ENCODE results near the gene KCNJ12.
A peak's percentile ranks its signal among the peaks of the same experiment; 100 is the strongest.
"Not testable (repeated sequence)": the region's sequence is repeated elsewhere in the genome, so short reads cannot be mapped to it uniquely, and the experiment has no call there.

Gene KCNJ12

DNA sequence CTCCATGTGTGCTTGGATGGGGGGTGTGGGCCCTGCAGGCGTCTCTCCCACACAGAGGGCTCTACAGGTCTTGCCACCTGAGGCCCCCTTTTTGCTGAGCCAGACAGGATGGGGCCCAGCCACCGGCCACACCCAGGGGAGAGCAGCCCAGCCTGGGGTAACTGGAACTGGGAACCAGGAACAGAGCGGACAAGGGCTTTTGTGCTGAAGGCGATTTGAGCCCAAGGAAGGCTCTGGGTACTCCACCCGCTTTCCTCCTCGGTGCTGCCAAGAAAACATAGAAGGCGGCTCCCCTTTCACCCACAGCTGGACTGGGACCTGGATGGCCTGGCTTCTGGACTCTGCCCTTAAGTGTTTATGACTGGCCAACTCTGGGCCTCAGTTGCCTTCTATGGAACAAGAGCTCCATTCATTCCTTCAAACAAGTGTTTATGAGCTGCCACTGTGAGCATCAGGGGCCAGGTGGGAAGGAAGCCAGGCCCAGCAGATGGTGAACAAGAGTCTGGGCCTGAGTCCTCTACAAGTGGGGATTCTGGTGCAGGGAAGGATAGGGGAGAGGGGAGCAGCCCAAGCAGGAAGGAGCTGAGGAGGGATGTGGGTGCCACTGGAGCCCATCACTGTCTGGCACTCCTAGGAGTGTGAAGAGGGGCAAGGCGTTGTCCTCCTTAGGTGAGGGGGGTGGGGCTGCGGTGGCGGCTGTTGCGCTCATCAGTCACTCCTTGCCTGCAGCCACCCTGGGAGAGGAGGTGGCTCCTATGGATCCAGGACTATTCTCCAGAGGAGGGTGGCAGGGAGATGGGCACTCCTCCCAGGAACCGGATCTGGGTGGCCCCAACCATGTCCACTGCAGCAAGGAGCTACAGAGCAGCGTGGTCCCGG is 46.4 kb downstream of the KCNJ12 start:
- DNase-seq (ENCODE audit: low read depth) = not testable (repeated sequence)

DNA sequence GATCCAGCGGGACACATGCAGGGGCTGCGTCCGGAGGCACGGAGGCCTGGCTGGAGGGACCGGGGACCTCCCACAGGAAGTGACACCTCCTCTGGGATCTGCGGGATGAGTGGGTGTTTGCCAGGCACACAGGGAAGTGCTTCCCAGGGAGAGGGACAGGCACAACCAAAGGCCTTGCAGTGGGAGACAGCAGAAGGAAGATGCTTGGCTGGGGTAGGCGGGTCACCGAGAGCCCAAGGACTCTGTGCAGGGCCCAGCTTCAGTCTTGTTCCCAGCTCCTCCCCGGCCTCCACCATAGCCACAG is 47.0 kb downstream of the KCNJ12 start:
- DNase-seq (ENCODE audit: low read depth) = peak; percentile 55

DNA sequence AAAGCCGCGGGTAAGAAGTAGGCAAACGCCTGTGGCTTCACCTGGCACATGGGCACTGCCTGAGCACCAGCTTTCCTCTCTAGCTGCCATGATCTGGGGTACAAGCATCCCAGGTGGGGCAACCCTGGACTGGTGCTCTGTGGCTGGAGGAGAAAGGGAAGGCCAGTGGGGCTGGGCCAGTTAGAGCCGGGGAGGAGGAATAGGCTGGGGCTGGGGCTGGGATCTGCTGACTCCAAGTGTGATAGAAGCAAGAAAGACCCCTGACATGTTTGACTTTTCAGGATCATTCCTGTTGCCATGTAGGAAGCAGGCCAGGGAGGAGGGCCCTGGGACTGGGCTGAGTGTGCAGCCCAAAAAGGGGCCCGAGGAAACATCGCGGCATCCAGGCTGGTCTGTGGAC is 48.5 kb downstream of the KCNJ12 start:
- not testable (repeated sequence) for DNase-seq (ENCODE audit: low read depth)

DNA sequence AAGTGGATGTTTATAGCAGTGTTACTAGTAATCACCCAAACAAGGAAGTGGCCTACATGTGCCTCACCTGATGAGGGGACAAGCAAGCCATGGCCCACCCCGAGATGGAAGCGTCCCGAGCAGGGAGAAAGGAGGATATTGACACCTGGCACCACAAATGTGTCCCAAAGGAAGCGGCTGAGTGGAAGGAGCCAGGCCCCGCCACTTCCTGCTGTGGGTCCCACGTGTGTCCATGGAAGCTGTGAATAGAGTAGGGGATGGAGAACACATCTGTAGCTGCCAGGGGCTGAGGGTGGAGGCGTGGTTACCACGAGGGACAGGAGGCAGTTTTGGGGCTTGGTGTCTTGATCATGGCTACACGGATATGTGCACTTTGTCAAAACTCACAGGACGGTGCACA is 49.2 kb downstream of the KCNJ12 start:
- DNase-seq (ENCODE audit: low read depth) = no peak

DNA sequence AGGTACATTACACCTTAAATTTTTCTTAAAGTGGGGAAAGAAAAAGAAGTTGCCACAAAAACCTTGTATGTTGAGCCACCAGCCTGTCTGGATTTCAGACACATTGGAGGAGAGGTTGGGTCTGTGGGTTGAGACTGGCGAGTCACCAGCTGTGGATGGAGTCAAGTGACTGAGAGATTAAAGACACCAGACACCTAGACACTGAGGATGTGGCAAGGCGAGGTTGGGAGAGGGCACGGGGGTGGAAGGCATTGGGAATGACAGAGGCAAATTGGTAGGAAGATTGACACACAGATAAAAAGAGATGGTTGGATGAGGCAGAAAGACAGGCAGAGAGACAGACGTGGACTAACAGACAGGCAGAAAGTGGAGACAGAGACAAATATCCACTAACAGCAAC is 49.6 kb downstream of the KCNJ12 start:
- DNase-seq (ENCODE audit: low read depth) = no peak

DNA sequence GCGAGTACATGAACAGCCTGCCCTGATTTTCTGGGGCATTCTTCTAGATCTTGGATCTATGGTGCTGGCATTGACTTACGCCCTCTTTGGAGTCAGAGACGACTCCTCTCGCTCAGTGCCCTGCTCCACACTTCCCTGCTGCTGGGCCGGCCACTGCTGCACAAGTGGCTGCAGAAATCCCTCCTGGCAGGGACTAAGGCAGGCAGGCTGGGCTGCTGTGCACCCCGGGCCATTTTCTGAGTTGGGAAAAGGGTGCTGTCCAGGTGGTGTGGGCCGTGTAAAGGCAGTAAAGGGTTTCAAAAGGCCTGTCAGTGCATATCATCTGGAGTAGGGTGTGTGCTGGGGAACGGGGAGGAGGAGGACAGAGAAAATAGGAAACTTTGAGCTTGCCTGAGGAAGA is 50.1 kb downstream of the KCNJ12 start:
- not testable (repeated sequence) for DNase-seq (ENCODE audit: low read depth)

DNA sequence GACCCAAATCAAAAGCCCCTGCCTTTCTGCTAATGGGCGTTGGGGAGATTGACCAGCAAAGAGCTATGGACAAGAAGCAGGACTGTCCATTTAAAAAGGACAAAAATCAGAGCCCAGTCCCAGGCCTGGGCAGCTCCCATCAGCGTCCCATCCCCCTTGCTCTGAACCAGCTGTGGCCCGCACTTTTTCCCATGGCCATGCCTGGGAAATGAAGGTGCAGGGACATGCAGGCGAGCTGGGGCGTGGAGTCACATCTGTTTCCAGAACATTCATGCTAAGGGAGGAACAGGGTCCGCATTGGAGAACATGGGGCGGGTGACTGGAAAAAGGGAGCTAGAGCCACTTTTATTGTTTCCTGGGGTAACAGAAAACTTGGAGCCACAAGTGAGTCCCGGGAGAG is 50.7 kb downstream of the KCNJ12 start:
- DNase-seq (ENCODE audit: low read depth) = not testable (repeated sequence)

DNA sequence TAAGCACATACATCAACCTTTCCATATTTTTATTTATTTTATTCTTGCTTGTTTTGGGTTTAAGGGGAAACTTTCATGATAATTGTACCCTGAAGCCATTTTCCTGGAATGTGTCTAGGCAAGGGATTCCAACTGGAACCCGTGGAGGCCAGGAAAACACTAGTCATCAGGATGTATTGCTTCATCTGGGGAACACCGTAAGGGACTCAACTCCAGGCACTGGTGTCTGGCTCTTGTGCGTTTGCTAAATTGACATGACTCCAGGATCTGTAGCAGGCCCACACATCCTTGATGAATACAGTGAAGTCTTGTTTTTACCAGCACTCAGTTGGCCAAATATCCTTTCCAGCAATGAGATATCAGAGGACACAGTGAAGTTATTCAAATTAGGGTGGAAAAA is 51.6 kb downstream of the KCNJ12 start:
- peak; percentile 19 for DNase-seq (ENCODE audit: low read depth)

DNA sequence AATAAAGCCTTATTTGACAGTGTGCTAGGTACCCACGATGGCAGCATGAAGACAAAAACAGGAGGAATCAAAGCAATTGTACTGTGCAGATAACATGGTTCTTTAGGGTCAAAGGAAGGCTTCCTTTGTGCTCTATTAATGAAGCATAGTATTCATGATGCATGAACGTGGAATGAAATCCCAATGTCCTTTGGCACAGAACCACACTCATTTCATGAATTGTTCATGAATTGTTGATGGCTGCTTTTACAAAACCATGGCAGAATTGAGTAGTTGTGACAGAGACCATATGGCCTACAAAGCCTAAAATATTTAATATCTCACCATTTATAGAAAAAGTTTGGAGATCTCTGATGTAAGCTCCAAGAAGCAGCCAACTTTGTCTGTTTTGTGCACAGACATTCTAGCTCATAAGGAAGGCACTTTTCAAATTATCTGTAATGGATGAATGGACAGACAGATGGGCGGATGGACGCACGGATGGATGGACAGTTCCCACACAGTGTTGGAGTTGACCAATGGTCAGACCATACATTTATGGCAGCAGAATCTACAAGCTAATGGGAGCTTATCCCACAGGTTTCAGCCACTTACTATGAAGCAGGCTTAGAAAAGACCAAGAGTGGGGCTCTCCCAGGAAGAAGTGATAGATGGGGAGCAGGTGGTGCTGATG is 52.7 kb downstream of the KCNJ12 start:
- peak; percentile 23 for DNase-seq (ENCODE audit: low read depth)

DNA sequence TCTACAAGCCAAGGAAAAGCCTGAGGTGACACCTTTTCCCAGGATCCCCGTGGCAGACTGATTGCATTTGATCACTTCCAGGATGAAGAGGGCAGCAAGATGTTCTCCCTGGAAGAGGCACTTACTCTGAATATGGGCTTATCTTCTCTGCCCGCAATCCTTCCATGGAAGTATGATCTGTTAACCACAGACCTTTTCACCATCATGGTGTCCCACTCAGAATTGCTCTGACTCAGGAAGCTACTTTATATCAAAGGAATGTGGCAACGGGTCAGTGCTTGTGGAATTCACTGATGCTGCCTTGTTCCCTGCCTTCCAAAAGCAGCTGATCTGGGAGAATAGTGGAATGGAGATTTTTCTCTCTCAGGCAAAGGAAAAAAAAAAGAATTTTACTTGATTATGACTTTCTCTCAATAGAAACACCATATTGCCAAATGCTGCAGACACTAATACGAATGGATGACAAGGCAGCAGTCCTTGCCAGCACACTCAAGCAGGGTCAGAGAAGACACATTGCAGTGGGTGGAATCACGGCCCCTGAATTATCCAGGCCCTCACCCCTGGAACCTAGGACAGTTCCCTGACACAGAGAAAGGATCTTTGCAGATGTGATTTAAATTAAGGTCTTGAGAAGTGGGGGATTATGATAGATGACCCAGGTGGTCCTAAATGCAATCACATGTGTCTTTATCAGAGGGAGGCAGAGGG is 53.9 kb downstream of the KCNJ12 start:
- peak; percentile 68 for DNase-seq (ENCODE audit: low read depth)

DNA sequence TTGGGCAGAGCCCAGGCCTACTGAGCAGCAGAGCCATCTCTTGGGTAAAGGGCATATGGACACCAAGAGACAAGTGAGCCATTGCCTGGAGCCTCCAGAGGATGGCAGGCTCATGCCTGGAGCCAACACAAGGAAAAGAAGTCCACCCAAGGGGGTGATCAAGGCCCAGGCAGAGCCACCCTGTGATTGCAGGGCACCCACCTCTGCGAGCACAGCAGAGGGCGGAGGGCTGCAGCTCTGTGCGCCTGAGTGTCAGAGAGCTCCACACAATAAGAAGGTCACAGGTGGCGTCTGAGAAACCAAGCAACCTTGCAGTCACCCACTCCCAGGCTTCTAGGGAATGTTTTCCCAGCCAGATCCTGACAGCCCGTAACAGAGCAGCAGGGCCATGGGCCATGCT is 57.8 kb downstream of the KCNJ12 start:
- not testable (repeated sequence) for DNase-seq (ENCODE audit: low read depth)

DNA sequence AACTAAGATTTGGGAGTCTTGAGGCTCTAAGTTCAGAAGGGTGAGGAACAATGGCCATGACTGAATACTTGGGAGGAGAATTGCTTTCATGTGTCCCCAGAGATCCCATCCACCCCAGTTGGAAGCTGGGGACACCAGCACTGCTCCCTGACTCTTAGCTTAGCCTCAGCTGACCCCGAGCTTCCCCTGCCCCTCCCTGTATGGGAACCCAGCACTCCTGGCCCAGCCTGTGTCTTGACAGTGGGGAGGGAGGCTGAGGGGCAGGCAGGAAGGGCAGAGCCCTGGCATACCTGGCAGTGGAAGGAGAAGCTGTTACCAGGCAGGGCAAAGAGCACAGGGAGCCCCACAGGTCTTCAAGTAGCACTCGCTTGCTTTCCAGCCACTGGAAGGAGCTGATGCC is 58.8 kb downstream of the KCNJ12 start:
- not testable (repeated sequence) for DNase-seq (ENCODE audit: low read depth)

DNA sequence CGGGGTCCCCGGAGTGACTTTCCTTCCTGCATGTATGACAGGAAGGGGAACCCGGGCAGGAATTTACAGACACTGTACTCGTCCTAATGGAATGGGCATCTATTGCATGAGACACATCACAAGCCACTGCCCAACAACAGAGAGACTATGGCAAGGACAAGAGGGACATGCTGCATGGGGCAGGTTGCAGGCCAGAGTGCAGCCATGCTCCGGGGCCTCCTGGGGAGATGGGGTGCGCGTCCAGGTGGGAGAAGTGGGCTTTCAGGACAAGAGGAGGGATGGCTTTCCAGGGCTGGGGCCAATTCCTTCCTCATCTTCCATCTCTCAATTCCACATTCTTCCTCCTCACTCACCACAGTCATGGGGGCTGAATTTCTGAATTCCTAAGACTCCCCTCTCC is 60.3 kb downstream of the KCNJ12 start:
- not testable (repeated sequence) for DNase-seq (ENCODE audit: low read depth)

DNA sequence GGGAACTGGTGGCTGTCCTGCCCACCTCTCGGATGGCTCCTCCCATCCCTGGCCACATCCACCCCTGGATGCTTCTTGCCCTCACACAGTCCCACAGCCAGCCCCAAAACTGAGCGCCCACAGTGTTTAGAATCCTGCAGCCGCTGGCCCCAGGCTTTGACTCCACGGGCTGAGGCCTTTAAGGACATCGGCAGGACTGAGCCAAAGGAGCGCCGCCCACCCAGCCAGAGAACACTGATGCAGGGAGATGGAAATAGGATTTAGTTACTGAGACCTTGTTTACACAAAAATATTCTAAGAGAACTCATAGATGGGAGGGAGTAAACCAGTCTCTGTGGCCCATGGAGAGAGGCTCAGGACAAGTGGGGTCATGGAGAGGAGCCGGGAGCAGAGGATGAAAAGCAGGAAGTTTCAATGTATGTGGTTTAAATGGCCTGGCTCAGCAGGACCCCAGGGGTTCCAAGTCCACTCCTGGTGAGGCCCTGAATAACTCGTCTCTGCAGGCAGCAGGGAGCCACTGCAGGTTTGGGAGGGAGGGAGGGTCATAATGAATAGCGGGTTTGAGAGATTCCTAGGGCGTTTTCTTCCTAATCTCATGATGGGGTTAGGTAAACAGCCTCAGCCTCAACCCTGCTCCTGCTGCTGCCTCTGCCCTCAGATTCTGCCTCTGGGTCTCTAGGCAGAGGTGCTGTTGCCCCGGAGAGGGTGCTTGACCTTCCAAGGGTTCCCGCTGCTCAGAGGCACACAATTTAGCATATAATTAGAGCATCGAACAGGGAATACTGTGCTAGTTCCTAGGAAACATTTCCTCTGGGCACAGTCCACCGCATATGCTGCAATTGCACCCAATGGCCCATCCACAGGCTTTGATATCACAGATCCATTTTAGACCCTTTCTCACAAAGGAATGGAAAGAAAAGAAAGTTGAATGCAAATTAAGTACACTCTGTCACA is 61.0 kb downstream of the KCNJ12 start:
- not testable (repeated sequence) for DNase-seq (ENCODE audit: low read depth)

DNA sequence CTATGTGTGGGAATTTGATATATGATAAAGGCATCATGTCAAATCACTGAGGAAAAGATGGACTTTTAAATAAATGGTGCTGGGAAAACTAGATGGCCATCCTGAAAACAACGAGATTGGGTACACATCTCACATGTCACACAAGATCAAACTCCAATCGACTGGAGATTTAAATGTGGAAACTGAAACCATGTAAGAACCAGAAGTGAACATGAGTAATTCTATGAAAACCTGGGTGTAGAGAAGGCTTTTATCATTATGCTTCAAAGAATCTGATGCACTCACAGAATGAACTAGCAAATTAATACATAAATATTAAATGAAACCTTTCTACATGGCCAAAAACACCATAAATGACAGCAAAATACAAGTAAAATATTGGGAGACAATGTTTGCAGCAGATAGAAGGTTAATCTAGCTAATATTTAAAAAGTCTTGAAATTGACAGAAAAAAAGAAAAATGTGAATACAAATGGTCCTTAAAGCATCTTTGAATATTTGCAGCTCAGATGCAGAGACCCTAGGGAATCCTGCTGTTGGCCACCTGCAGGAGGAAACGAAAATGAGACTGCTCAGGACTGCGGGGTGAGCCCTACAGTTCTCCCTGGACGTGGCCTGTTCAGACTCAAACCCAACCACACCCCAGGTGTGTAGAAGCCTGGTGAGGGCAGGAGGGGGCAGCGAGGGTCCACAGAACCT is 62.3 kb downstream of the KCNJ12 start:
- DNase-seq (ENCODE audit: low read depth) = not testable (repeated sequence)

DNA sequence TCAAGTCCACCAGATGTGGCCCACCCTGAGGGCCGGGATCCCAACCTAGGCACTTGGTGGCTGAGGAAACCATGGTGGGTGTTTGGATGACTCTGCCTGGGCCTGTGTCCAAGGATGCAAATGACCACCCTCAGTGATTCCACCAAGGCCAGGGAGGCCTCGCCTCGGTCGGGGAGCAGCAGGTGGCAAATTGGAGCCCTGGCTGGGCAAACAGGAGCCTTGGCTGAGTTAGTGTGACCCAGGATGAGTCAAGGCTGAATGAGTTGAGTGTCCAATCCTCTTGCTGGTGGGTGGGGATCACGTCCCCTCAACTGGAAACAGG is 62.8 kb downstream of the KCNJ12 start:
- not testable (repeated sequence) for DNase-seq (ENCODE audit: low read depth)

DNA sequence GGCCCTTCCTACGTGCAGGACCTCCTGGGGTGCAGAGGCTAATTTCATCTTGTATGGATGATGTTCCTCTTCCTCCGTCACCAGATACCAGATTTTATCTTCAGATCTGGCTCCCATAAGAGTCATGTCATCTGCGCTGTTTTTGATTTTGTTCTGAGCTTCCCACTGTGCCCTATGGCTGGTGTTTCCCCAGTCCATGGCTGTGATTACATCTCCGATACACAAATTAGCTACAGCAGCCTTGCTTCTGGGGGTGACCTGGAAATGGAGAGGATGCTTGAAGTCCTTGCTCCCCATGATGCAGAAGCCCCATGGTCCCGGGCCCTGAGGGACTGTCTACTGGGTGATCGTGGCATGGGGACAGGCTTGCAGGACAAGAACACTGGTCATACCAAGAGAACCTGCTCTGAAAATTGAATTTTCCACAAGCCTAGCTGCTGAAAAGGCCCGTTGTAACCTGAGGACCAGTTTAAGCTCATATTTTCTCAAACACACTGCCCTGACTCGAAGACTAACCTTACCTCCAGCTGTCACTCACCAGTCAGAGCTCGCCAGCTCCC is 69.0 kb downstream of the KCNJ12 start:
- DNase-seq (ENCODE audit: low read depth) = no peak

DNA sequence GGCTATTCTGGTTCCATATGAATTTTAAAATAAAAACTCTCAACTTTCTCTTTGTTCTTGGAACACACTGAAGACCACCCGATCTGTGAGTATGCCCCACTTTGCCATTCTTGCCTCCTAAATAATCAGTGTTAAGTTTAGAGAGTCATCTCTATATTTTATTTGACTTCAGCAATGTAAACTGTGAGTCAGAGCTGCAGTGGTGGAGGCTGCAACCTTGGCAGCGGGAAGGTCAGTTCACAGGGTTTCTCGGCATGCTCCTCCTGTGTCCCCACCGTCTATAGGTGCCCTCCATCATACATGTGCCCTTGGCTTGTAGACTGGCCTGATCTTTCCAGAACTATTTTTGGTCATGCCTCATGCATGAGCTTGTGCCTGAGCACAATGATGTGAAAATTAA is 71.4 kb downstream of the KCNJ12 start:
- not testable (repeated sequence) for DNase-seq (ENCODE audit: low read depth)

DNA sequence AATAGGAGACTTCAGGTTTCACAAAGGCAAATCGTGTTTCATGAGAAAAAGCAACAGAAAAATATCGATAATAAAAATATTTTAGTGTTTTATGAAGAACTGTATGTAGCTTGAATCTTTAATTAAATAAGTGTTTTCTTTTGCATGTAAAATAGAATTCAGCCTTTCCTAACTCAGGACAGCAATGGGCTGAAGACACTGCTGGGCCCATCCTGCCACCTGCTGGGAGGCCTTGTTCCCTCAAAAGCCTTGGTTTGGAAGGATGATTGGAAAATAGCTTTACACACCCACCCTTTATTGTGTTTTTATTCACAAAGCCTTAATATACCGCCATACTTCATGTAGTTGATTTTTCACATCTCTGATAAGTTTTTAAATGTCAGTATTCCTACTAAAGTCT is 73.7 kb downstream of the KCNJ12 start:
- not testable (repeated sequence) for DNase-seq (ENCODE audit: low read depth)

DNA sequence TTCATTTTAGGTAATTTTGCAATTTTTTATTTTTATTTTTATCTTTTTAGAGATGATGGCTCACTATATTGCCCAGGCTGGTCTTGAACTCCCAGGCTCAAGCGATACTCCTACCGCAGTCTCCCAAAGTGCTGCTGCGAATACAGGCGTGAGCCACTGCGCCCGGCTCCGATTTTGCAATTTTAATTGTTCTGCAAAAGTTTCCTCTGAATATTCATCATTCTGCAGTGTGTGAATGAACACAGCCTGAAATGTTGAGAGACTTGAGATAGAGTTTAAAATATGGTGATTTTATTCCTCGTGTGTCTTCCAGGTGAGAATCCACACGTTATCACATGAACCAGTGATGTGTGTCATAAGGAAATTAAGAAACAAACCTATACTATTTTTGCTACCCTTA is 75.8 kb downstream of the KCNJ12 start:
- no peak for DNase-seq (ENCODE audit: low read depth)
